ENCODE data around the gene SRSF3. TPM values are rescaled to one million over a fixed set of nuclear protein-coding genes. Genes with fewer than 3 reads are reported as not detected.

Gene SRSF3
- total RNA-seq, 1 donor from 2014 or later, result 297 TPM

DNA sequence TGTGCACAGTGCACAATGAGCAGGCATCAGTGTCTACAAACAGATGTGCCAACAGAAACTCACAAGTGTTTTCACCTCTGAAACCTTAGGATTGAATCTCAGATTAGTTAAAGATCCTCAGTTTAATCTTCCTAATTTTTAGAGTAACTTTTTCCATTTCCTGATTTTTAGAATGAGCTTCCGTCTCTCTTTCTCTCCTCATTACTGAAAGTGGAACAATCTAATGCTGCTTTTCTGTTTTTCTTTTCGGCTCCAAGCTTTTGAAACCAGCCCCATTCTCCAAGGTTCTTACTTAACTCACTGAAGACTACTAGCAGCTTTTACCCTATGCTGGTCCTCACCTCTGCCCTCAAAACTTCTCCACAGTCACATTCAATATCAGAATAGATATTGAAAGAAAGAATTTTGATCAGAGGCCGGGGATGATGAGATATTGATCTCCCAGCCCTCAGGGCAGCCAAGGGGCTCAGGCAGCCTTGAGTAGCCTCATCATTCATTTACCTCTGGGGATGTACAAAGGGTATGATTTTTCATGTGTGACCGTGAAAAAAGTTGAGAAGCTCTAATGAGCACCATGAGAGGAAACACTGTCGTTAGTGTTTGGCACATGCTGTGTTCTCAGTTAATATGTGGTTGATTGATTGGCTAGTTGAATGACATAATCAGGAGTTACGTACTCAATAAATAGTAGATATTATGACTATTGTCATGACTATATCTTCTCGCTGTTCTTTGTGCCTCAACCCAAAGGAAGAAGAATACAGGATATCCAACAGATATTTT is 35.0 kb upstream of the SRSF3 start:
- H3F3A ChIP-seq (ENCODE audit: low read depth), result peaks cover 4% of the 10 kb centered on the region
- H3K36me3 ChIP-seq, result no peaks in the 10 kb centered on the region
- H3K9me3 ChIP-seq (ENCODE audit: low read depth), result no peaks in the 10 kb centered on the region
- H3K9ac ChIP-seq, result no peak overlapping the region
- TF ChIP-seq EZH2 (IDR thresholded peaks at IDR 0.05) (no peak), EZH2phosphoT487 (IDR thresholded peaks at IDR 0.05) (no peak), CTCF (IDR thresholded peaks at IDR 0.05) (no peak)
- no peaks in the 10 kb centered on the region for H3K36me3 Mint-ChIP-seq
- H3K27ac ChIP-seq, result no peak overlapping the region
- H2AFZ ChIP-seq (replicated peaks), result no peak overlapping the region
- H3K4me1 ChIP-seq, result no peaks in the 10 kb centered on the region
- H3K27me3 ChIP-seq, result no peaks in the 10 kb centered on the region
- H3K4me3 Mint-ChIP-seq, result no peak overlapping the region
- H3K79me2 ChIP-seq (ENCODE audit: low read depth), result no peaks in the 10 kb centered on the region
- H3K4me2 ChIP-seq, result no peak overlapping the region
- H3K27ac Mint-ChIP-seq, result no peak overlapping the region
- no peaks in the 10 kb centered on the region for H4K20me1 ChIP-seq (ENCODE audit: low read depth)
- no peak overlapping the region for H3K4me3 ChIP-seq
- no peaks in the 10 kb centered on the region for H3K9me3 Mint-ChIP-seq
- H3K27me3 Mint-ChIP-seq (ENCODE audit: insufficient read depth, low read depth), result no peaks in the 10 kb centered on the region
- no peak for DNase-seq (ENCODE audit: low spot score)
- H3K4me1 Mint-ChIP-seq, result peaks cover 13% of the 10 kb centered on the region

DNA sequence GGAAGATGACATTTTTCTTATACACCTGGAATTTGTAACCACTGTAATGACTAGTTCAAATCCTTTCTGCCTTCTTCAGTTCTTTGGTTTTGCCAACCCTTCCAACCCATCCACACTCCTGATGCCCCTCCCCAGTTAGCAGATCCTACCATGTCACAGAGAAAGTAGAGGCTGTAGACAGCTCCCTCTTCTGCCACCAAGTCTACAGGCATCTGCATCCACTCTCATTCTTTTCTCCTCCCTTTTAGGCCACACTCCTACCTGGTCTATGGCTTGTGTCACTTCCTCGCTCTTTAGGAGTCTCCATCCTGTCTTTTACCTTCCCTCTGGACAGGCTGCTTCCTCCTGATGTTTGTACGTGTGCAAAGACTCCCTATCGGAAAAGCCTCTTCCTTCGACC is 33.3 kb upstream of the SRSF3 start:
- no peak overlapping the region for H3K4me3 ChIP-seq
- no peaks in the 10 kb centered on the region for H3K4me1 ChIP-seq
- Mint-ChIP-seq H3K9me3 (no peaks in the 10 kb centered on the region), H3K36me3 (no peaks in the 10 kb centered on the region), H3K4me1 (peaks cover 16% of the 10 kb centered on the region), H3K27me3 (ENCODE audit: insufficient read depth, low read depth) (no peaks in the 10 kb centered on the region), H3K27ac (no peak overlapping the region), H3K4me3 (no peak overlapping the region)
- H3K27me3 ChIP-seq, result no peaks in the 10 kb centered on the region
- no peaks in the 10 kb centered on the region for H3K9me3 ChIP-seq (ENCODE audit: low read depth)
- H3K79me2 ChIP-seq (ENCODE audit: low read depth), result no peaks in the 10 kb centered on the region
- H3K27ac ChIP-seq, result no peak overlapping the region
- peaks cover 4% of the 10 kb centered on the region for H3F3A ChIP-seq (ENCODE audit: low read depth)
- H3K9ac ChIP-seq, result no peak overlapping the region
- no peak for TF ChIP-seq EZH2phosphoT487 (IDR thresholded peaks at IDR 0.05)
- no peak for TF ChIP-seq EZH2 (IDR thresholded peaks at IDR 0.05)
- no peak for TF ChIP-seq CTCF (IDR thresholded peaks at IDR 0.05)
- H2AFZ ChIP-seq (replicated peaks), result no peak overlapping the region
- no peak for DNase-seq (ENCODE audit: low spot score)
- H4K20me1 ChIP-seq (ENCODE audit: low read depth), result no peaks in the 10 kb centered on the region
- no peak overlapping the region for H3K4me2 ChIP-seq
- no peaks in the 10 kb centered on the region for H3K36me3 ChIP-seq

GRCh38 chr6:36563237-36563927 is 30.8 kb upstream of the SRSF3 start:
- H4K20me1 ChIP-seq (ENCODE audit: low read depth), result no peaks in the 10 kb centered on the region
- H3K79me2 ChIP-seq (ENCODE audit: low read depth), result no peaks in the 10 kb centered on the region
- no peaks in the 10 kb centered on the region for H3K36me3 ChIP-seq
- peaks cover 4% of the 10 kb centered on the region for H3F3A ChIP-seq (ENCODE audit: low read depth)
- H3K4me3 Mint-ChIP-seq, result no peak overlapping the region
- H3K4me3 ChIP-seq, result no peak overlapping the region
- H2AFZ ChIP-seq (replicated peaks), result no peak overlapping the region
- no peak overlapping the region for H3K9ac ChIP-seq
- H3K4me2 ChIP-seq, result no peak overlapping the region
- H3K27me3 ChIP-seq, result no peaks in the 10 kb centered on the region
- peaks cover 16% of the 10 kb centered on the region for H3K4me1 Mint-ChIP-seq
- no peak for TF ChIP-seq EZH2phosphoT487 (IDR thresholded peaks at IDR 0.05)
- TF ChIP-seq EZH2 (IDR thresholded peaks at IDR 0.05), result no peak
- no peak for TF ChIP-seq CTCF (IDR thresholded peaks at IDR 0.05)
- no peak overlapping the region for H3K27ac Mint-ChIP-seq
- no peaks in the 10 kb centered on the region for H3K9me3 Mint-ChIP-seq
- DNase-seq (ENCODE audit: low spot score), result peak; percentile 23
- no peak overlapping the region for H3K27ac ChIP-seq
- H3K9me3 ChIP-seq (ENCODE audit: low read depth), result no peaks in the 10 kb centered on the region
- no peaks in the 10 kb centered on the region for H3K27me3 Mint-ChIP-seq (ENCODE audit: insufficient read depth, low read depth)
- H3K36me3 Mint-ChIP-seq, result no peaks in the 10 kb centered on the region
- no peaks in the 10 kb centered on the region for H3K4me1 ChIP-seq

All from neural progenitor cell (in vitro differentiated cells).